HepG2 (cell line): ENCODE results near the gene IGBP1. TPM values are rescaled to one million over a fixed set of nuclear protein-coding genes. Genes with fewer than 3 reads are reported as not detected.

Experiments used
- ATF7-NPFF ChIP-seq: sonication (generic); formaldehyde crosslinking; IDR thresholded peaks from 2 replicates; pipeline ENCODE4 v1.8.1; 2023; ENCODE audit warnings: mild to moderate bottlenecking, low read depth, missing genetic modification reagents, moderate library complexity
- CHD4 ChIP-seq: fragments of 200-600 bp; sonication (generic); IDR thresholded peaks from 2 replicates; pipeline ENCODE4 v1.7.0; 2017; ENCODE audit warnings: mild to moderate bottlenecking, low read length, borderline replicate concordance
- LRRFIP1 ChIP-seq: sonication (generic); formaldehyde crosslinking; conservative IDR thresholded peaks from 2 replicates; pipeline ENCODE4 v1.4.0; 2020; ENCODE audit warnings: missing genetic modification reagents
- MAFK ChIP-seq, 2 experiments: IDR thresholded peaks in 1 of 2; conservative IDR thresholded peaks in 1 of 2; 2 replicates each; pipeline ENCODE4 v1.6.1; 2011; ENCODE audit warnings: improper control_type of control experiment in 2 of 2, low read length in 2 of 2
- MTF1 ChIP-seq: sonication (generic); formaldehyde crosslinking; IDR thresholded peaks from 2 replicates; pipeline ENCODE4 v1.5.0; 2020; ENCODE audit warnings: missing genetic modification reagents
- MTF2 ChIP-seq: sonication (generic); formaldehyde crosslinking; IDR thresholded peaks from 2 replicates; pipeline ENCODE4 v1.5.0; 2020; ENCODE audit warnings: missing genetic modification reagents, borderline replicate concordance
- SNRNP70 ChIP-seq: fragments of 200-400 bp; formaldehyde crosslinking; IDR thresholded peaks from 2 replicates; pipeline ENCODE4 v1.6.1; 2017; ENCODE audit warnings: mild to moderate bottlenecking, low read depth, low read length, moderate library complexity
- THAP9 ChIP-seq: sonication (generic); formaldehyde crosslinking; IDR thresholded peaks from 2 replicates; pipeline ENCODE4; 2020; ENCODE audit warnings: missing genetic modification reagents, mild to moderate bottlenecking, borderline replicate concordance
- ZBTB34 ChIP-seq: sonication (generic); formaldehyde crosslinking; IDR thresholded peaks from 2 replicates; pipeline ENCODE4 v1.8.0; 2022; ENCODE audit warnings: mild to moderate bottlenecking, missing genetic modification reagents
- ZHX2 ChIP-seq, 2 experiments: sonication (generic) in 1 of 2; formaldehyde crosslinking in 1 of 2; IDR thresholded peaks; 2 replicates each; pipeline versions ENCODE4 v1.6.1 to v1.9.0; 2014 to 2022; ENCODE audit warnings: antibody characterized with exemption in 1 of 2, borderline replicate concordance in 1 of 2, inconsistent platforms in 1 of 2, low read depth in 1 of 2, missing genetic modification reagents in 1 of 2
- ZNF605 ChIP-seq: sonication (generic); formaldehyde crosslinking; IDR thresholded peaks from 2 replicates; pipeline ENCODE4 v1.8.0; 2022; ENCODE audit warnings: mild to moderate bottlenecking, missing genetic modification reagents
- polyA plus RNA-seq, 8 experiments: library from polyadenylated mRNA; depleted of rRNA in 3 of 8; stranded (reverse) in 7 of 8; unstranded in 1 of 8; fragments of >200 nt; fragmentation: Illumina TruSeq in 4 of 8; extraction: Trizol in 4 of 8; gene quantifications; 2 replicates each; pipeline versions ENCODE4 v1.2.1 to v1.2.3, GENCODE V29; 2011 to 2016; ENCODE audit warnings: low read depth in 4 of 8, missing spikeins in 1 of 8, mixed read lengths in 1 of 8; ENCODE audit not compliant: insufficient read depth in 1 of 8
- total RNA-seq, 5 experiments: library from RNA; depleted of rRNA; stranded (reverse); fragments of >200 nt; fragmentation: Illumina TruSeq; extraction: Trizol; gene quantifications; 2 replicates each; pipeline ENCODE4 v1.2.3, GENCODE V29; 2016; ENCODE audit warnings: low read depth in 1 of 5

The IGBP1 gene
- total and polyA plus RNA-seq, 2 of the 13 experiments (the other 11 are each of a cell fraction or from before 2014, with no cell fraction given): 59.3 to 103 TPM

- TF ChIP-seq ZHX2 (IDR thresholded peaks at IDR 0.05; ENCODE audit: low read depth): no peak
- TF ChIP-seq ZHX2 (CRISPR knock-in tag; IDR thresholded peaks at IDR 0.05; ENCODE audit: borderline replicate concordance): no peak
- no peak for TF ChIP-seq SNRNP70
- no peak for TF ChIP-seq ZNF605 (CRISPR knock-in tag)
- no peak for TF ChIP-seq THAP9
- no peak for TF ChIP-seq ATF7-NPFF
- no peak for TF ChIP-seq LRRFIP1
- no peak for TF ChIP-seq MTF1 (CRISPR knock-in tag)
- no peak for TF ChIP-seq MTF2
- no peak for TF ChIP-seq CHD4
- TF ChIP-seq ZBTB34 (CRISPR knock-in tag): no peak
- no peak for TF ChIP-seq MAFK (conservative IDR thresholded peaks at IDR 0.05 in 1 of 2, IDR thresholded peaks at IDR 0.05 in 1 of 2; ENCODE audit: low read length in 2 of 2)
Measured at GRCh38 chrX:70176938-70177533, 43.8 kb downstream of the IGBP1 start, which contains the start of gene DGAT2L6 (continued).
